ENCODE measurements around the gene CACNA2D1. TPM values are rescaled to one million over a fixed set of nuclear protein-coding genes. Genes with fewer than 3 reads are reported as not detected.

CACNA2D1 gene
- total and polyA plus RNA-seq, 7 experiments from 2014 or later, result not detected

DNA sequence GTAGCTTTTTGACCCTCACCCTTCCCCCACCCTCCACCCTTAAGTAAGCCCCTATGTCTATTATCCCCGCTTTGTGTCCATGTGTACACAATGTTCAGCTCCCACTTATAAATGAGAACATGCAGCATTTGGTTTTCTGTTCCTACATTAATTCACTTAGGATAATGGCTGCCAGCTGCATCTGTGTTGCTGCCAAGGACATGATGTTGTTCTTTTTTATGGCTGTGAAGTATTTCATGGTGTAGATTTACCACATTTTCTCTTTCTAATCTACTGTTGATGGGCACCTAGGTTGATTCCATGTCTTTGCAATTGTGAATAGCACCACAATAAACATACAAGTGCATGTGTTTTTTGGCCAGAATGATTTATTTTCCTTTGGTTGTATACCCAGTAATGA is 232.2 kb downstream of the CACNA2D1 start:
- no peak overlapping the region for H3K4me3 Mint-ChIP-seq
- H3K4me1 Mint-ChIP-seq, result no peaks in the 10 kb centered on the region
- no peaks in the 10 kb centered on the region for H3K36me3 Mint-ChIP-seq
- no peak overlapping the region for H3K27ac ChIP-seq (ENCODE audit: low read depth, low read length)
- ATAC-seq (no peak), DNase-seq (no peak)
- intact Hi-C loops (cut with micrococcal nuclease), result no loop called here
- ChIA-PET CTCF (no interaction called here), POLR2A (no interaction called here)
- H3K9me3 ChIP-seq (ENCODE audit: control insufficient read depth in 2 of 3, low read length in 3 of 3), result no peaks in the 10 kb centered on the region
- H3K36me3 ChIP-seq (ENCODE audit: control insufficient read depth in 2 of 3, insufficient read depth in 3 of 3, low read length in 3 of 3), result no peaks in the 10 kb centered on the region
- no peaks in the 10 kb centered on the region for H3K4me1 ChIP-seq (ENCODE audit: control insufficient read depth in 2 of 2, insufficient read depth in 2 of 2, low read length in 2 of 2)
- H3K27ac Mint-ChIP-seq, result no peak overlapping the region
- H3K27me3 Mint-ChIP-seq, result no peaks in the 10 kb centered on the region
- no peaks in the 10 kb centered on the region for H3K27me3 ChIP-seq (ENCODE audit: control insufficient read depth in 2 of 2, insufficient read depth in 2 of 2, low read length in 2 of 2)
- no peak overlapping the region for H3K4me3 ChIP-seq (ENCODE audit: low read length)
- H3K9me3 Mint-ChIP-seq, result peaks cover 0 to 11% (median 0%) of the 10 kb centered on the region in 11 donors

DNA sequence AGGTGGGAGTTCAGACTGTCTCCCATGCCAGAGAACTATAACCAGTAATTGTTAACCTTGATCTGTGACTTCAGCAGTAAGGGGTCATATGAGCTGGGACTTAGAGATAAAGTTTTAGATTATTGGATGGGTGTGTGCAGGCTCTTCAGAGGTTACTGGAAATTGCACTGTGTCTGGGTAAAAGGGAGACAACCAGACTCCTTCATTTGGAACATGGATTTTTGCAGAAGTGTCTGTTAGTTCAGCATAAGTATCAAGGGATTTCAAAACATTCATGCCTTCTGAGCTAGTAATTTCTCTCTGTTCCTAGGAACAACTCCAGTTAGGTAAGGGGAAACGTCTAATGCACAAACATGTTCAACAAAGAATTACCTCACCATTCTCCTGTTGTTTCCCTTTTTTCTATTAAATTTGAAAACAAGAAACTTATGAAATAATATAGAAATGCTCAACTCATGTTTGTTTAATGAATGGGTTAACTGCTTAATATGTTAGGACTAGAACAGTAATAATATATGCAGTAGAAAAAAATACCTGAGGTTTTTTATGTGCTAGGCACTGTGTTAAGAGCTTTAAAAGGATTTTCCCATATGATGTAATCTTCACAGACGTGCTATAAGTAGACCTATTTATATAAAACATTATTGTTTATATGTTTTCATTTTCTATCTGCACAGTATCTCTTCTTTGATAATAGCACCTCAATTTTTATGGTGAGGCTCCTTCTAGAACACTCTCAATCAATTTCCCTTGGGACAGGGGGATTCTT is 233.0 kb downstream of the CACNA2D1 start:
- ChIA-PET CTCF (no interaction called here), POLR2A (no interaction called here)
- H3K4me1 Mint-ChIP-seq, result no peaks in the 10 kb centered on the region
- H3K4me1 ChIP-seq (ENCODE audit: control insufficient read depth in 2 of 2, insufficient read depth in 2 of 2, low read length in 2 of 2), result no peaks in the 10 kb centered on the region
- no peaks in the 10 kb centered on the region for H3K9me3 ChIP-seq (ENCODE audit: control insufficient read depth in 2 of 3, low read length in 3 of 3)
- H3K36me3 ChIP-seq (ENCODE audit: control insufficient read depth in 2 of 3, insufficient read depth in 3 of 3, low read length in 3 of 3), result no peaks in the 10 kb centered on the region
- H3K27me3 ChIP-seq (ENCODE audit: control insufficient read depth in 2 of 2, insufficient read depth in 2 of 2, low read length in 2 of 2), result no peaks in the 10 kb centered on the region
- H3K27ac ChIP-seq (ENCODE audit: low read depth, low read length), result no peak overlapping the region
- H3K27ac Mint-ChIP-seq, result no peak overlapping the region
- H3K36me3 Mint-ChIP-seq, result no peaks in the 10 kb centered on the region
- H3K4me3 Mint-ChIP-seq, result no peak overlapping the region
- ATAC-seq (no peak), DNase-seq (no peak)
- H3K27me3 Mint-ChIP-seq, result no peaks in the 10 kb centered on the region
- peaks cover 0 to 11% (median 0%) of the 10 kb centered on the region in 11 donors for H3K9me3 Mint-ChIP-seq
- intact Hi-C loops (cut with micrococcal nuclease), result no loop called here
- no peak overlapping the region for H3K4me3 ChIP-seq (ENCODE audit: low read length)

DNA sequence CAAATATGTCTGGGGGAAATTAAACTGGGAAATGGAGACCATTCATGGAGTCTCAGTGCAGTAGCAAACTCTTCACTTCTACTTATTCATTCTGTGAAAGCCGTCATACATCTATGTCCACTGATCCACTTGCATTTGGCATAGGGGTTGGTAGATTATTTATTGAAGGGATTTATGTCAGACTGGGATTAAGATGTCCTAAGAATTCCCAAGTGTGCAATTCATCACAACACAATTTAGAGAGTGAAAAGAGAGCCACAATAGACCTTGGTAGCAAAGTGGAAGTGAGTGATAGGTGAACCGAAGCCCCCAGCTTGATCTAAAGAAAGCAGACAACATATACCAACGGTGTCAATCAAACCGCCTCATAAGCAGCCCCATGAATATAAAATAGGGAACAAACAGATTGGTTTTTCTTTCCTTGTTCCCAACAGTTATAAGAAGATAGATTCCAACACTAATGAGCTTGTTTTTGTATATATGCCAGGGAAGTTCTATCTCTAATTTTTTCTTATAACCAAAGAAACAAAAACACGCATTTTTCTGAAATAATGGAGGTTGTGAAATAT is 234.3 kb downstream of the CACNA2D1 start:
- Mint-ChIP-seq H3K27me3 (no peaks in the 10 kb centered on the region), H3K36me3 (no peaks in the 10 kb centered on the region), H3K27ac (no peak overlapping the region), H3K4me1 (no peaks in the 10 kb centered on the region), H3K4me3 (no peak overlapping the region), H3K9me3 (peaks cover 0 to 11% (median 0%) of the 10 kb centered on the region in 11 donors)
- Histone ChIP-seq H3K27me3 (ENCODE audit: control insufficient read depth in 2 of 2, insufficient read depth in 2 of 2, low read length in 2 of 2) (no peaks in the 10 kb centered on the region), H3K9me3 (ENCODE audit: control insufficient read depth in 2 of 3, low read length in 3 of 3) (no peaks in the 10 kb centered on the region), H3K4me3 (ENCODE audit: low read length) (no peak overlapping the region), H3K36me3 (ENCODE audit: control insufficient read depth in 2 of 3, insufficient read depth in 3 of 3, low read length in 3 of 3) (no peaks in the 10 kb centered on the region), H3K4me1 (ENCODE audit: control insufficient read depth in 2 of 2, insufficient read depth in 2 of 2, low read length in 2 of 2) (no peaks in the 10 kb centered on the region), H3K27ac (ENCODE audit: low read depth, low read length) (no peak overlapping the region)
- ChIA-PET POLR2A (no interaction called here), CTCF (no interaction called here)
- no peak for DNase-seq
- intact Hi-C loops (cut with micrococcal nuclease), result no loop called here
- ATAC-seq, result no peak

DNA sequence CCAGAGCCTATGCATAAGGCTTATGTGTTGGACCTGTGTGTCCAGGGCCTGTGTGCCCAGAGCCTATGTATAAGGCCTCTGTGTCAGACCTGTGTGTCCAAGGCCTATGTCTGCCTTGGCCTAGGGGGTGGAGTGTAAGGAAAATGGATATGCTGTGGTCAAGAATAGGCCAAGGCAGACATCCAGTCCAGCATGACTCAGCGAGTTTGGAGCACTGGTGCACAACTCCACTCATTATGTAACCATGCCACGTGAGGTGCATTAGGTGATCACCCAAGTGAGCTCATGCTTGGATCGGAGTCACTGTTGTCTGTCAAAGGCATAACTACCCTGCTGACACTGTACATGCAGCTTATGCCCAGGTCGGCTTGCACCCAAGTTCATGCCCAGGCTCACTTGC is 238.9 kb downstream of the CACNA2D1 start:
- CTCF ChIA-PET, result no interaction called here
- no peaks in the 10 kb centered on the region for H3K27me3 ChIP-seq (ENCODE audit: control insufficient read depth in 2 of 2, insufficient read depth in 2 of 2, low read length in 2 of 2)

DNA sequence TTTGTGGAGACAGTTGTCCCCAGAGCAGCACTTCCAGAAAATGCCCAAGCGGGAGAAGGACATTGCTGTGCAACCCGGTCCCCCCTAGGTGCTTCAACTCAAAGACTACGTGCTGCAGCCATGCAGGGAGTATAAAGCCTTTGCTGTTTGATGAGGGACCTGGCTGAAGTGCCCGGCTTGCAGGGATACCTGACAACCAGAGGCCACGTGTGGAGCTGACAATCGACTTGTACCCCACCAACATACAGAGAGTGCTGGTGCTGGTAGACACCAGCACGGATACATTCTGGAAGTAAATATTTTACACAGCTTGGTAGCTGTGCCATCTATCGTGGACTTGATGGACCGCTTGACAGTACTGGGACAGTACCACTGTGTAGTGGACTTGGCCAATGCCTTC is 240.6 kb downstream of the CACNA2D1 start:
- H3K27ac ChIP-seq (ENCODE audit: low read depth, low read length), result no peak overlapping the region

More for the DNA sequence above, 238.9 kb downstream of the CACNA2D1 start:
- Histone ChIP-seq H3K9me3 (ENCODE audit: control insufficient read depth in 2 of 3, low read length in 3 of 3) (no peaks in the 10 kb centered on the region), H3K4me1 (ENCODE audit: control insufficient read depth in 2 of 2, insufficient read depth in 2 of 2, low read length in 2 of 2) (no peaks in the 10 kb centered on the region), H3K4me3 (ENCODE audit: low read length) (no peak overlapping the region), H3K36me3 (ENCODE audit: control insufficient read depth in 2 of 3, insufficient read depth in 3 of 3, low read length in 3 of 3) (no peaks in the 10 kb centered on the region), H3K27ac (ENCODE audit: low read depth, low read length) (no peak overlapping the region)
- Mint-ChIP-seq H3K9me3 (peaks cover 0 to 11% (median 0%) of the 10 kb centered on the region in 11 donors), H3K36me3 (no peaks in the 10 kb centered on the region), H3K27me3 (no peaks in the 10 kb centered on the region), H3K27ac (no peak overlapping the region), H3K4me1 (no peaks in the 10 kb centered on the region), H3K4me3 (no peak overlapping the region)
- DNase-seq (no peak), ATAC-seq (no peak)
- POLR2A ChIA-PET, result no interaction called here
- intact Hi-C loops (cut with micrococcal nuclease), result no loop called here

DNA sequence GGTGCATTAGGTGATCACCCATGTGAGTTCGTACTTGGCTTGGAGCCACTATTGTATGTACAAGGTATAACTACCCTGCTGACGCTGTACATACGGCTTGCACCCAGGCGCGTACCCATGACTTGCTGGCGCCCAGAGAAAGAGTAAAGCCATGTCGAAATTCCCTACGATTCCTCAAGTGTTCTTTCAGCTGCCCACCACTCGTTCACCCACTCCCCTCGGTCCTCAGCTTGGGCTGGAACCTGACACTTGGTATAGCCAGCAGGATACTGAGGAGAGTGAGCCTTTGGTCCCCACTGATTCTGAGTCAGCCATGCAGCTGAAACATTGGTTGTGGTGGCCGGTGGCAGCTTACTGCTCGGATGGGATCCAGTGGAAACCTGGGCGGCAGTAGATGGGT is 241.5 kb downstream of the CACNA2D1 start:
- Histone ChIP-seq H3K9me3 (ENCODE audit: control insufficient read depth in 2 of 3, low read length in 3 of 3) (no peaks in the 10 kb centered on the region), H3K4me1 (ENCODE audit: control insufficient read depth in 2 of 2, insufficient read depth in 2 of 2, low read length in 2 of 2) (no peaks in the 10 kb centered on the region), H3K4me3 (ENCODE audit: low read length) (no peak overlapping the region), H3K36me3 (ENCODE audit: control insufficient read depth in 2 of 3, insufficient read depth in 3 of 3, low read length in 3 of 3) (no peaks in the 10 kb centered on the region), H3K27ac (ENCODE audit: low read depth, low read length) (no peak overlapping the region), H3K27me3 (ENCODE audit: control insufficient read depth in 2 of 2, insufficient read depth in 2 of 2, low read length in 2 of 2) (no peaks in the 10 kb centered on the region)
- POLR2A ChIA-PET, result no interaction called here
- DNase-seq (no peak), ATAC-seq (no peak)
- Mint-ChIP-seq H3K36me3 (no peaks in the 10 kb centered on the region), H3K27ac (no peak overlapping the region), H3K27me3 (no peaks in the 10 kb centered on the region), H3K9me3 (peaks cover 0 to 11% (median 0%) of the 10 kb centered on the region in 11 donors), H3K4me1 (no peaks in the 10 kb centered on the region), H3K4me3 (no peak overlapping the region)
- intact Hi-C loops (cut with micrococcal nuclease), result no loop called here
- CTCF ChIA-PET, result no interaction called here

More for the DNA sequence above, 240.6 kb downstream of the CACNA2D1 start:
- Histone ChIP-seq H3K9me3 (ENCODE audit: control insufficient read depth in 2 of 3, low read length in 3 of 3) (no peaks in the 10 kb centered on the region), H3K36me3 (ENCODE audit: control insufficient read depth in 2 of 3, insufficient read depth in 3 of 3, low read length in 3 of 3) (no peaks in the 10 kb centered on the region), H3K4me1 (ENCODE audit: control insufficient read depth in 2 of 2, insufficient read depth in 2 of 2, low read length in 2 of 2) (no peaks in the 10 kb centered on the region), H3K27me3 (ENCODE audit: control insufficient read depth in 2 of 2, insufficient read depth in 2 of 2, low read length in 2 of 2) (no peaks in the 10 kb centered on the region), H3K4me3 (ENCODE audit: low read length) (no peak overlapping the region)
- Mint-ChIP-seq H3K27ac (no peak overlapping the region), H3K36me3 (no peaks in the 10 kb centered on the region), H3K27me3 (no peaks in the 10 kb centered on the region), H3K4me3 (no peak overlapping the region), H3K9me3 (peaks cover 0 to 11% (median 0%) of the 10 kb centered on the region in 11 donors), H3K4me1 (no peaks in the 10 kb centered on the region)
- CTCF ChIA-PET, result no interaction called here
- ATAC-seq, result no peak
- DNase-seq, result no peak
- intact Hi-C loops (cut with micrococcal nuclease), result no loop called here
- POLR2A ChIA-PET, result no interaction called here

DNA sequence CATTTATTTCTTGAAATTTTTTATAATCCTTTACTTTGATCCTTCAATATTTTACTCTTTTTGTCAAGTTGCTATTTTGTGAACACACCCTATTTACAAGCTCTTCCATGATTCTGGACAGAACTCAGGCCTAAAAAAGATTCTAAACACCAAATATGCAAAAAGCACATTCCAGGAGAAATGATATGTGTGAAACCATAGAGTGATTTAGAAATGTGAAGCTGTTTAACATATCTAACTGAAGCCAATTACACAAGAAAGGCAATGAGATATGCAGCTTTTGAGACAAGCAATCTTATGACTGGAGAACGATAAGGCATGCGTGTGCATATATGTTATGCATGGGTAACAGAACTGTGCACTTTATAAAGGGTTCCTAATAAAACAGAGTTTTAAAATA is 243.0 kb downstream of the CACNA2D1 start:
- Mint-ChIP-seq H3K36me3 (no peaks in the 10 kb centered on the region), H3K9me3 (peaks cover 0 to 16% (median 0%) of the 10 kb centered on the region in 11 donors), H3K27ac (no peak overlapping the region), H3K4me1 (no peaks in the 10 kb centered on the region), H3K4me3 (no peak overlapping the region), H3K27me3 (no peaks in the 10 kb centered on the region)
- ChIA-PET CTCF (no interaction called here), POLR2A (no interaction called here)
- intact Hi-C loops (cut with micrococcal nuclease), result no loop called here
- Histone ChIP-seq H3K36me3 (ENCODE audit: control insufficient read depth in 2 of 3, insufficient read depth in 3 of 3, low read length in 3 of 3) (no peaks in the 10 kb centered on the region), H3K4me1 (ENCODE audit: control insufficient read depth in 2 of 2, insufficient read depth in 2 of 2, low read length in 2 of 2) (no peaks in the 10 kb centered on the region), H3K27me3 (ENCODE audit: control insufficient read depth in 2 of 2, insufficient read depth in 2 of 2, low read length in 2 of 2) (no peaks in the 10 kb centered on the region), H3K4me3 (ENCODE audit: low read length) (no peak overlapping the region), H3K9me3 (ENCODE audit: control insufficient read depth in 2 of 3, low read length in 3 of 3) (no peaks in the 10 kb centered on the region), H3K27ac (ENCODE audit: low read depth, low read length) (no peak overlapping the region)
- ATAC-seq (no peak), DNase-seq (no peak)

All from naive thymus-derived CD4-positive, alpha-beta T cell (primary cell).